ENCODE data around the gene FMN1. TPM values are rescaled to one million over a fixed set of nuclear protein-coding genes. Genes with fewer than 3 reads are reported as not detected.

The FMN1 gene
- total and polyA plus RNA-seq, 10 of the 15 experiments (the other 5 are each of a cell fraction or from before 2014, with no cell fraction given): 0.05 to 0.16 (median 0.08) TPM; not detected in 4

DNA sequence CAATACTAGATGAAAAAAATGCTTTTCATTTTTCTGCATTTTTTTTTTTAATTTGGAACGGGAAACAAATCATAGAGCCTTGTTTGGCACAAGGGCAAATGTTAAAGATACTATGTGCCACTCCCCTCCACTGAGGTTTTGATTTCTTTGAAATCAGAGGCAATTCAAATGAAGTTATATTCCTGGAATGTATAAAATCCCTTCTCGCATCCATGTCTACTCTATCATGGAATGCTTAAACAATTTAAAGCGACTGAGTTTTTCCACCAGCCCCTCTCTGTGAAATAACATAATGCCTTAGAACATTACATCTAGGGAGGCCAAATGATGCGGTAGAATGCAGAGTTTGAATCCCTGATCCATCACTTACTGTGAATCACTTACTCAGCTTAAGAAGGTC, 69.7 kb downstream of the FMN1 start (continued):
- TF ChIP-seq MYC (IDR thresholded peaks at IDR 0.05; ENCODE audit: insufficient read depth, insufficient read length, insufficient replicate concordance, low read length, severe bottlenecking): no peak
- TF ChIP-seq LARP7 (IDR thresholded peaks at IDR 0.05): no peak
- no peak for TF ChIP-seq RAD21 (IDR thresholded peaks at IDR 0.05; ENCODE audit: insufficient read depth, low read depth, low read length)
- no peak for TF ChIP-seq FOXM1 (IDR thresholded peaks at IDR 0.05; ENCODE audit: low read depth, low read length)
- TF ChIP-seq ASH2L (IDR thresholded peaks at IDR 0.05; ENCODE audit: borderline replicate concordance, low read depth): no peak
- TF ChIP-seq GATAD2B (conservative IDR thresholded peaks at IDR 0.05; ENCODE audit: low read depth): no peak
- no peak for TF ChIP-seq SP1 (IDR thresholded peaks at IDR 0.05; ENCODE audit: low read depth, low read length)
- TF ChIP-seq MLLT1 (IDR thresholded peaks at IDR 0.05): no peak

- RAD21 ChIA-PET (ENCODE audit: unreplicated experiment): no interaction called here
- WGBS (ENCODE audit: insufficient coverage, insufficient replicate concordance, low lambda C conversion rate, missing lambda C conversion rate): 20% methylated on average over 4 of the region's 4 CpGs
- TF ChIP-seq IKZF2 (IDR thresholded peaks at IDR 0.05): no peak
- TF ChIP-seq E2F8 (IDR thresholded peaks at IDR 0.05; ENCODE audit: low read depth, partially characterized antibody): no peak
- TF ChIP-seq, protein P1, sequence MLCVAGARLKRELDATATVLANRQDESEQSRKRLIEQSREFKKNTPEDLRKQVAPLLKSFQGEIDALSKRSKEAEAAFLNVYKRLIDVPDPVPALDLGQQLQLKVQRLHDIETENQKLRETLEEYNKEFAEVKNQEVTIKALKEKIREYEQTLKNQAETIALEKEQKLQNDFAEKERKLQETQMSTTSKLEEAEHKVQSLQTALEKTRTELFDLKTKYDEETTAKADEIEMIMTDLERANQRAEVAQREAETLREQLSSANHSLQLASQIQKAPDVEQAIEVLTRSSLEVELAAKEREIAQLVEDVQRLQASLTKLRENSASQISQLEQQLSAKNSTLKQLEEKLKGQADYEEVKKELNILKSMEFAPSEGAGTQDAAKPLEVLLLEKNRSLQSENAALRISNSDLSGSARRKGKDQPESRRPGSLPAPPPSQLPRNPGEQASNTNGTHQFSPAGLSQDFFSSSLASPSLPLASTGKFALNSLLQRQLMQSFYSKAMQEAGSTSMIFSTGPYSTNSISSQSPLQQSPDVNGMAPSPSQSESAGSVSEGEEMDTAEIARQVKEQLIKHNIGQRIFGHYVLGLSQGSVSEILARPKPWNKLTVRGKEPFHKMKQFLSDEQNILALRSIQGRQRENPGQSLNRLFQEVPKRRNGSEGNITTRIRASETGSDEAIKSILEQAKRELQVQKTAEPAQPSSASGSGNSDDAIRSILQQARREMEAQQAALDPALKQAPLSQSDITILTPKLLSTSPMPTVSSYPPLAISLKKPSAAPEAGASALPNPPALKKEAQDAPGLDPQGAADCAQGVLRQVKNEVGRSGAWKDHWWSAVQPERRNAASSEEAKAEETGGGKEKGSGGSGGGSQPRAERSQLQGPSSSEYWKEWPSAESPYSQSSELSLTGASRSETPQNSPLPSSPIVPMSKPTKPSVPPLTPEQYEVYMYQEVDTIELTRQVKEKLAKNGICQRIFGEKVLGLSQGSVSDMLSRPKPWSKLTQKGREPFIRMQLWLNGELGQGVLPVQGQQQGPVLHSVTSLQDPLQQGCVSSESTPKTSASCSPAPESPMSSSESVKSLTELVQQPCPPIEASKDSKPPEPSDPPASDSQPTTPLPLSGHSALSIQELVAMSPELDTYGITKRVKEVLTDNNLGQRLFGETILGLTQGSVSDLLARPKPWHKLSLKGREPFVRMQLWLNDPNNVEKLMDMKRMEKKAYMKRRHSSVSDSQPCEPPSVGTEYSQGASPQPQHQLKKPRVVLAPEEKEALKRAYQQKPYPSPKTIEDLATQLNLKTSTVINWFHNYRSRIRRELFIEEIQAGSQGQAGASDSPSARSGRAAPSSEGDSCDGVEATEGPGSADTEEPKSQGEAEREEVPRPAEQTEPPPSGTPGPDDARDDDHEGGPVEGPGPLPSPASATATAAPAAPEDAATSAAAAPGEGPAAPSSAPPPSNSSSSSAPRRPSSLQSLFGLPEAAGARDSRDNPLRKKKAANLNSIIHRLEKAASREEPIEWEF (IDR thresholded peaks at IDR 0.05; ENCODE audit: insufficient replicate concordance, low read depth, low read length): no peak
- TF ChIP-seq LARP7 (IDR thresholded peaks at IDR 0.05): no peak
- TF ChIP-seq ZNF217 (IDR thresholded peaks at IDR 0.05): no peak
- no peak for TF ChIP-seq CBX5 (IDR thresholded peaks at IDR 0.05; ENCODE audit: low read depth)
Measured at GRCh38 chr15:33124279-33124678, 70.2 kb downstream of the FMN1 start.

More at GRCh38 chr15:33124279-33124678, 70.2 kb downstream of the FMN1 start:
- no peak overlapping the region for H2AFZ ChIP-seq (ENCODE audit: control insufficient read depth, low read depth, low read length)
- ChIA-PET CTCF (interaction anchor here (1.1 kb wide), 1 partner anchor 10 kb away, joined by 4 read pairs; no protein-coding TSS in a partner anchor), POLR2A (no interaction called here), SMC1A (ENCODE audit: uncharacterized antibody, unreplicated experiment) (interaction anchor here (0.7 to 1.0 kb wide), 2 partner anchors 8 to 103 kb away, joined by 3 to 4 read pairs; no protein-coding TSS in a partner anchor)
- no peaks in the 10 kb centered on the region for H4K20me1 ChIP-seq (ENCODE audit: control insufficient read depth, insufficient read depth)
- no peak for ATAC-seq
- intact Hi-C loops (cut with micrococcal nuclease; ENCODE audit: unreplicated experiment) (no loop called here), in situ Hi-C loops (cut with MboI) (no loop called here)
- no peaks in the 10 kb centered on the region for H3K27me3 ChIP-seq (replicated peaks in 1 of 2; ENCODE audit: control insufficient read depth in 2 of 2, insufficient read depth in 2 of 2, low read length in 1 of 2)
- no peak overlapping the region for H3K4me3 ChIP-seq
- no peak for DNase-seq (ENCODE audit: low read depth, low spot score)
- no peak overlapping the region for H3K9ac ChIP-seq (ENCODE audit: control insufficient read depth, insufficient read depth, low read length)
- H3K27ac ChIP-seq (ENCODE audit: control insufficient read depth, insufficient read depth): no peak overlapping the region
- no peaks in the 10 kb centered on the region for H3K4me1 ChIP-seq (ENCODE audit: control insufficient read depth, insufficient read depth, low read length)
- no peaks in the 10 kb centered on the region for H3K79me2 ChIP-seq (ENCODE audit: control insufficient read depth, insufficient read depth, low read length)
- no peak overlapping the region for H3K4me2 ChIP-seq (ENCODE audit: control insufficient read depth, insufficient read depth)
- FAIRE-seq: no peak
- H3K9me3 ChIP-seq (replicated peaks; ENCODE audit: control insufficient read depth, insufficient read depth, low read length): no peaks in the 10 kb centered on the region; the same call in 2 of the 3 replicates
- no TSS peak for BruUV-seq (replicated peaks)
- H3K36me3 ChIP-seq (ENCODE audit: control insufficient read depth in 2 of 2, insufficient read depth in 2 of 2, low read length in 1 of 2): no peaks in the 10 kb centered on the region

Data from GM12878 (cell line).